HS-27A (cell line): ENCODE data around the gene HS3ST4.

Experiments
- DNase-seq: peaks from one replicate; pipeline ENCODE4 v3.0.0-alpha.2; 2012; ENCODE audit warnings: low read depth, missing footprints

Gene HS3ST4

DNA sequence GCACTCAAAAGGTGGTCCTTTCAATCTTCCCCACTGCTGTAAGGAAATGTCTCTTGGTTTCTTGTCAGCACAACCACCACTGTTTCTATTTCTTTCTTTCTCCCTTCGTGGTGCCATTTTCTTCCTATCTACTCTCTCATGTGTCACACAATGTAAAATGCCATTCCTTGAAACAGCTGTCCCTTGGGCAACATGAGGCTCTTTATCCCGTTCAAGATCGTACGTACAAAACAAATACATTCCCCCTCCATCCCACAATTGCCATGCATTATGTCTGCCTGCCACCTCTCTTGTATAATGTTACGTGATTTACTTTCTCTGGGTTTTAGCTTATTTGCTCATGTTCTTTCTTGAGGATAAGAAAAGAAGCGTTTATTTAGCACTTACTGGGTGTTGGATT is 410.6 kb downstream of the HS3ST4 start:
- no peak for DNase-seq

DNA sequence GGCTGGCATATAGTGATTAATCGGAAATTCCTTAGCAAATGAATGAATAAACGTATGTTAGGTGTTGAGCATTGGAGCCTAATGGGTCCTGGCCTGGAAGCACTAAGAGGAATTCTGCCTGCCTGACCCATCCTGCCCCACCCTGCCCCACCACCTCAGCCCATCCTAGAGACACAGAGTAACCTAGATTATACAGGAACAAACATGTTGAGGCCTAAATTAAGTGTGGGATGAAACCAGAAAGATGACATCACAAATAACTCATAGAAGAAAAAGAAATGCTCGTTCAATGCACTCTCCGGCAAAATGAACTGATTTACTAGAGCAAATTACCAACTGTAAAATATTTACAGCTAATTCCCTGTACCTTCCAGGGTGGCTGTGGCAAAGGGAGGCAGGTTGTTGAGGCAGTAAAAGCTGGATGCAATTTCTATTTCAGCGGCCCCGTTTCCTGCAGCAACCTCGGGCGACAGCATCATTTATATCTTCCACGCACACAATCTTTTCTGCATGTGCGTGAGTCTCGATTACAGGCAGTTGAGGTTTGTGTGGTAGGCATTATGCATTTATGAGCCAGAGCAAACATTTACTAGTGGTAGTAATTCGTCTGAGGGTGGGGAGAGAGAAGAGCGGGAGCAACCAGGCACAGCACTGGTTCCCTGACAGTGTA is 417.2 kb downstream of the HS3ST4 start:
- DNase-seq: no peak

DNA sequence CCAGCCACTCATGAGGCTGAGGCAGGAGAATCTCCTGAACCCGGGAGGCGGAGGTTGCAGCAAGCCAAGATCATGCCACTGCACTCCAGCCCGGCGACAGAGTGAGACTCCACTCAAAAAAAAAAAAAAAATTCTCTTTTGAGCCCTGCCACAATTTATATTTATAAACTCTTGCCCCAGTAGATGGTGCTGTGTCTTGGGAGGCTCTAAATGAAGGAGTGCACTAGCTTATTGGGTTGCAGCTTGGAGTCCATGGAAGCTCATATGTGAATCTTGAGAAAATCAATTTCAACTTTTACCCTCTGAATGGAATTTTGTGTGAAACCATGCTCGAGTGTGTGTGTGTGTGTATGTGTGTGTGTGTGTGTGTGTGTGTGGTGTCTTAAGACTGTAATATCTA is 420.1 kb downstream of the HS3ST4 start:
- DNase-seq: no peak

DNA sequence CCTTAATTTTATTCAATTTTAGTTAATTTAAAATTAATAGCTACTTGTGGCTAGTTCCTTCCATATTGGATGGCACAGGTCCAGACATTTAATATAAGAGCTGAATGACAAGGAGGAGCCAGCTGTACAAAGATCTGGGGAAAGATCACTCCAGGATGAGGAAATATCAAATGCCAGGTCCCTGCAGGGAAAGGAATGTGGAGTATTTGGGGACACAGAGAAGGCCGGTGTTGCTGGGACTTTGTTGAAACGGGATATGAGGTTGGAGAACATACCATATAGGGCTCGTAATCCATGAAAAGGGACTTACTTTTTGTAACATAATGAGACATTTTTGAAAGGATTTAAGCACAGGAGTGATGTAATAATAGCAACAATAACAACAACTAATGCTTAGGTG is 426.8 kb downstream of the HS3ST4 start:
- no peak for DNase-seq

DNA sequence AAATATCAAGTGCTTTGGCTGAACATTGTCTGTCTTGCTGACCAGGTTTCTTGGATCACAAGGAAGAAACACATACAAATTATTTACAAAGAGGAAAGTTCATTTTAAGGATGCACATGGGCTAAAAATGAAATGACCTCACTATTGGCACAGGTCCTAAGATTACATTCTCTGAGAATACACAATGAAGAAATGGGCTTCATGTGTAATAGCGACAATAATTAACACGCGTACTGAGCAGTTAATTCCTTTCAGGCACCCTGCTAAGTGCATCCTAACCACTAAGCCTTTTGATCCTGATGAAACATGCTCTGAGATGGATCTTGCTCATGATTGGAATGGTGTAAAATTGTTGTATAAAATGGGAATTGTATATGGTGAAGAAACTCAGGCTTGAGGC is 429.0 kb downstream of the HS3ST4 start:
- DNase-seq: no peak

DNA sequence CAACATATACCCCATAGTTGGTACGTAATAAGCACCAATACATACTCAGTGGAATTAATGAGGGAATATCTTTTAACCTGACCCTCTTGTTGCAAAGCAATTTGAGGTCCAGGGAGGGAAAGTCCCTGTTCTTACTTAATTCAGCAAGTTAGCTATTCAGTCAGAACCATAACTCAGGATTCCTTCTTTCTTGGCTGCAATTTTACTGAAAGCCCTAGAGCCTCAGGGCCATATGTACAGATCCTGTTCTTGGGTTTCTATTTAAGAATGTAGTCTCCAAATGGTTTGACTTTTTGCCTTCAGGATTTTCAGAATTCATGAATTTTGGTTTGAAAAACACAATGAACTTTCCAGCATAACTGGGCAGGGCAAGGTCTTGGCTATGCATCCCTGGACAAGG is 436.5 kb downstream of the HS3ST4 start:
- DNase-seq: no peak

DNA sequence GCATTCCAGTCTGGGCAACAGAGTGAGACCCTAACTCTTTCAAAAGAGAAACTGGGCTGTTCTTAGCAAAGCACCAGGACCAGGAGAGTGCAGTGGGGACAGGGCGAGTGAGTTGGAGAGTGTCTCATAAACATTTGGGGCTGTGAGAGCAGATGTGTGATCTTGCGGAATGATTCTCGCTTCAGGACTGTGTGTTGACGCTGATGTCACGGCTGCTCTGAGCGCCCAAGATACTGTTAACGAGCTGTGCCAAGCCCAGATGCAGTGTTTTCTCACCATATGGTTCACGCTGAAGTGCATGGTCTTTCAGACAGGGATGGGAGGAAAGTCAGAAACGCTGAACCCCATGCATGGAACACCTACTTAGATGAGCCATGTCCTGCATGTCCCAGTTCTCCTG is 438.2 kb downstream of the HS3ST4 start:
- no peak for DNase-seq

DNA sequence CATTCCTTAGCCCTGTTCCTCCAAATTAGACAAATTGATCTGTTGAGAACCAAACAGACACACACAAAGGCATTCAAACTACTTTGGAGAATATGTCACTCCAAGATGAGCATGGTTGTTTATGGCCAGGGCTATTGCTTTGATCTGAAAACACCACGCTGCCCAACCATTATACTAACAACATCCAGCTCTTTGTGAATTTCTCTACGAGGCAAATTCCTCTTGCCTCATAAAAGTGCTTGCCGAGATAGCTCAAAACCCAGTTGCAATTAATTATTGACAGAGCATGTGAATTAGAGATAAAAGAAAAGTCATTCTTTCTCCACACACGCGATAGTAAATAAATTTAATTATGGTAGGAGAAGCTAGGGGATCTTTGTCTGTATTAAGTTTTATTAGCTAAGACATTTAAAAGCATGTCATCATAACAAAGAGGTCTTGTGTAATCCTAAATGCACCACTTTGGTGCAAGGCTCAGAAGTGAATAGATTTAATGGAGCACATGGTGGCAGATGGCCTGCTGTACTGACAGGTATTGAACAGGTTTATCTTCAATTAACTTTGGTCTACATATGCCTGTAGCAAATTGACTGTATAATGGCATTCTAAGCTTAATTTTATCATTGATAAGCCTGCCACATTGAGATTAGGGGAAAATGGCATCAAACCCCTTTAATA is 441.8 kb downstream of the HS3ST4 start:
- no peak for DNase-seq

DNA sequence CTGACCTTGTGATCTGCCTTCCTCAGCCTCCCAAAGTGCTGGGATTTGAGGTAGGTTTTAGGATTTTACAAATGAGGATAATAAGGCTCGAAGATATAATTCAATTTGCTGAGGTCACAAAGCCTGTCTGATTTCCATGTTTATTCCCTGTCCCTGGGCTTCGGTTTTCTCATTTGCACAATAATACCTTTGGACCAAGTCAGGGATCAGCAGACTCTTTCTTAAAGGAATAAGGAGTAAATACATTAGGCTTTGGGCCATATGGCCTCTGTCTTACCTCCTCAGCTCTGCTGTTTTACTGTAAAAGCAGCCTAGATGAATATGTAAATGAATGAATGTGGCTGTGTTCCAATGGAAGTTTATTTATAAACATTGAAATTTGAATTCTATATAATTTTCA is 442.8 kb downstream of the HS3ST4 start:
- DNase-seq: no peak

DNA sequence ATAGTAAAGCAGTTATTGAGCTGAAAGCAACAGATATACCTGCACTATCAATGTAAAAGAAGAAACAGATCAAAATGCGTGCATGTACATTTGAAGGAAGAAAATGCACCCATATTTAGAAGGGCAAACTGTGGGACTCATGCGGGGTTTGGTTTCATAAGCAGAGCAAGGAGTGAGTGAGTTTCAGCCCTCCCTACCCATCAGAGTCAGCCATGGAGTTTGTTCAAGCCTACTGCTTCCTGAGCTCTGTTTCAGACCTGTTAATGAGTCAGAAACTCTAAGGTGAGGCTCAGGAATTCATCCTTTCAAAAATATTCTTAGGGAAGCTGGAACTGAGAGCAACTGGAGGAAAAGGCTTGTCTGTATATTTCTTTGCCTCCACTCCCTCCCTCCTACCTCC is 446.2 kb downstream of the HS3ST4 start:
- DNase-seq: no peak

DNA sequence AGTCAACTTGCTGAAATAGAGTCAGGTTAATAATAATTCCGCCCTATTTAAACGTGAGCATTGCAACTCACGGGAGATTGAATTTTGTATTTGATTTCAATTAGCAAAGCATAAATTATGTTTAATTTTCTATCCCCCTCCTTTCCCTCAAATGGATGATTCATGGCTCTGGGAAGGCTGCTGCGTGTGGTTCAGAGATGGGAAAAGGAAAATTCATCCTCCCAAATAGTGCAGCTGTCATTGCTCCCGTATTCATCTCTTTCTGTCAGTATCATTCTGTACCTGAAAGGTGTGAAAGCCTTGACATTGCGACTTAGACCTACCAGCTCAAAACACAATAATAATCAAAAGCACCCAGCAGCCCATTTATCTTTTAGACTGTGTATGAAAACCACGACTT is 447.3 kb downstream of the HS3ST4 start:
- no peak for DNase-seq

DNA sequence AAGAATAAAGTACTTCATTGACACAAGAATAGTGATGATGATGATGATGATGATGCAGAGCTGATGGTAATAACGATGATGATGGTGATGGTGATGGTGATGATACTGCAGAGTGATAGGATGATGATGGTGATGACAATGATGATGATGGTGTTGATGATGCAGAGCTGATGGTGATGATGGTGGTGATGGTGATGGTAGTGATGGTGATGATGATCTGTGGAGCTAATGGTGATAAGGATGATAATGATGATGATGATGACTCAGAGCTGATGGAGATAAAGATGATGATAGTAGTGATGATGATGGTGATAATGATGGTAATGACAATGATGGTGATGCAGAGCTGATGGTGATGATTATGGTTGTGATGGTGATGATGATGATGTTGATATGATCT is 448.1 kb downstream of the HS3ST4 start:
- DNase-seq: no peak

DNA sequence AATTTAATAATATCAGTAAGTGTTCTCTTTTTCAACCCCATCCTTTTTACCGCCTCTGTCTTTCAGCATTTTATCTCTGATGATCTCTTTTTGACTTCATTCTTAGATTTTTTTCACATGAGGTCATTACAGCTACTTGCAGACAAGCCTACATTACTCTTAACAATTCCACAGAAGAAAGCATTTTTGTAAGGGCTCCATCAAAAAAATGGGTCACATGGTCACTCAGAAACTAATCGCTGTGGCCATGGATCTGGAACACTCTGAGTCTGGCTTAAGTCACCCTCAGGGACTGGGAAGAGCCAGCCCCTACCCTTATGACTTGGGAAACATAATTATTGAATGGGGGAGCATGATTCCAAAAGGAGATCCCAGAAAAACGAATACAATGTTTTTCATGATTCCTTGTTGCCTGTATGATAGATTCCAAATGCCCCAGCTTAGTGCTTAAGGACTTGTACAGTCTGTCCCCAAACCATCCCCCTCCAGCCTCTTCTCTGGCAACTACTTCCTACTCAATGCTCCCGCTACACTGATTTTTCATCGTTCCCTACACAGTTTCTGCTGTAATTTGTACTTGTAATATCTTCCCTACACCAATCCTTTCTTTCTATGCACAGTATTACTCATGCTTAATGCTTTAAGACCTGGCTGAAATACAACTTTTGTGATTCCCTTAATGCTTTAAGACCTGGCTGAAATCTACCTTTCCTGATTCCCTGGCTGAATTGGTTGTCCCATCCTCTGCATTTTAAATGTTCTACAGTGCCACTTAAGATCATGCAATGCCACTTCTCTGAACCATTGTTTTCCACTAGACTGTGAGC is 457.8 kb downstream of the HS3ST4 start:
- DNase-seq: no peak

DNA sequence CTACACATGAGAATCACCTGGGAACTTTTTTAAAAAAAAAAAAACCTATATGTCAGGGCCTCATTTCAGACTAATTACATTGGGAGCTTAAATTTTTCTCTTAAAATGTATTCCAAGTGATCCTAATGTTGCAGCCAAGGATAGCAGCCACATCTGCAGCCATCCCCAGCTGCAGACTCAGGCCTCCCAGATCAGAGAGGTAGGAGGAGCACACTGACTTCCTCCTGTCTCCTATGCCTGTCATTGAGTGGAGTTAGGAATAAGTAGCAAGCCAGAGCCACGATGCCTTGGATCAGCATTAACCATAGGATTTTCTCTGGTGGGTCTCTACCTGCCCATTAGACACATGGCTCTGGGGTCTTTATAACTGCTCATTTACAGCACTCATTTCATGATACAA is 463.5 kb downstream of the HS3ST4 start:
- no peak for DNase-seq

DNA sequence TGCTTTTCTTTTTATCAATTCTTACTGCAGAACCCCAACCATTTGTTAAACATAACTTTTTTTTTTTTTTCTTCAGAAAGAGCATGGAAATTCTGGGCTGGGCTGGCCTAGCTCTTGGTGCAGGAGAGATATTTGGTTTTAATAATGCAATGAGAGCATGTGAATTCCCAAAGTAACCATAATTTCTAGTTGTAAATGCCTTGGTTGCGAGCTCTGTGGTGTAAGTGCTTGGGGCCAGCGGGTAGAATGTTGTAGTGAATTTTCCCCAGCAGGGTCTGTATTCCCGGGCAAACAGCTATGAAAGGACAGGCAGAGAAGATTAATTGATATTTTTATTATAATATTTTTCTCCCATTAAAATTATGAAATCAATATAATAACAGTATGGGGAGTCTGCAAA is 465.6 kb downstream of the HS3ST4 start:
- no peak for DNase-seq

DNA sequence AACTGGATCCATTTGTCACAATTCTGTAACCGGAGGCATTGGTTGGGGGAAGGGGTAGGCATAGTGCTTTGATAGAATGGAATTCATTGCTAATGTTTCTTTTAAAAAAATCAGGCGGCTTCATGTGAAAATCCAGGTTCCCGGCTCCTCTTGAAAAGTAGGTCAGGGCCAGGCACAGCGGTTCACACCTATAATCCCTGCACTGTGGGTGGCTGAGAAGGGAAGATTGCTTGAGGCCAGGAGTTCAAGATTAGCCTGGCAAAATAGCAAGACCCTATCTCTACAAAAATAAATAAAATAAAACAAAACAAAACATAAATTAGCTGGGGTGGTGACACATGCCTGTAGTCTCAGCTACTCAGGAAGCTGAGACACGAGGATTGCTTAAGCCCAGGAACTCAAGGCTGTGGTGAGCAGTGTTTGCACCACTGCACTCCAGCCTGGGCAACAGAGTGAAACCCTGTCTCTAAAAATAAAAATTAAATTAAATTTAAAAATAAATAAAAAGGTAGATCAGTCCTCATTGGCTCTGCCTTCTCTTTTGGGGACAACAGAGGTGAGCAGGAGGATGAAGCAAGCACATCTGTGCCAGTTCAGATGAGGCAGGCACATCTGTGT is 466.5 kb downstream of the HS3ST4 start:
- DNase-seq: no peak

DNA sequence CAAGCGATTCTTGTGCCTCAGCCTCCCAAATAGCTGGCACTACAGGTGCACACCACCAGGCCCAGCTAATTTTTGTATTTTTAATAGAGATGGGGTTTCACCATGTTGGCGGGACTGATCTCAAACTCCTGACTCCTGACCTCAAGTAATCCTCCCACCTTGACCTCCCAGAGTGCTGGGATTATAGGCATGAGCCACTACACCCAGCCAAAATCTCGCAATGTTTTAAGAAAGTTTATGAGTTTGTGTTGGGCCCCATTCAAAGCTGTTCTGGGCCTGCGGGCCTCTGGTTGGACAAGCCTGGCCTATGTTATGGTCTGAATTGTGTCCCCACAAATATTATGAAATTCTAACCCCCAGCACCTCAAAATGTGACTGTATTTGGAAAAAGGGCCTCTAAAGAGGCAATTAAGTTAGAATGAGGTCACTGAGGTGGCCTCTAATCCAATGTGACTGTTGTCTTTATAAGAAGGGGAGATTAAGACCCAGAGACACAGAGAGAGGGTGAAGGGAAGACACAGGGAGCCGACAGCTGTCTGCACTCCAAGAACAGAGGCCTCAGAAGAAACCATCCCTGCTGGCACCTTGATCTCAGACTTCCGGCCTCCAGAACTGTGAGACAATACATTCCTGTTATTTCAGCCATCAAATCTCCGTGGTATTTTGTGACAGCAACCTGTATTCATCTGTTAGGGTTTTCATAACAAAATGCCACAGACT is 469.9 kb downstream of the HS3ST4 start:
- no peak for DNase-seq

DNA sequence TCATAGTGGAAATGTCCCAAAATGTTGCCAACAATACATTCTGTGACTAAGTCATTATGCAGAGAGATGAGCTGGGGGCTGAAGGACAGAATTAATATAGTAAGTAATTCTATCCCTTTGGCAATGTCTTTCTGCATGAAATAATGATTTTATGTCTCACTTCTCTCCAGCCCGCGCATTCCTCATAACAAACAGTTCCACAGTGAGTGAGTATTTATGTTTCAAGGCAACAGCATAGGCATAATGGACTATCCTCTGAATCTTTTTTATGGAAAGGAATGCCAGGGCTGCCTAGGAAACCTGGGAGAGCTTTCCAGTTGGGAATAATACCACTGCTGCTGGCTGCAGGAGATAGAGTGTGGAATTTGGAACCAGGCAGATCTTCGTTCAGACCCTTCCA is 477.7 kb downstream of the HS3ST4 start:
- DNase-seq: no peak

DNA sequence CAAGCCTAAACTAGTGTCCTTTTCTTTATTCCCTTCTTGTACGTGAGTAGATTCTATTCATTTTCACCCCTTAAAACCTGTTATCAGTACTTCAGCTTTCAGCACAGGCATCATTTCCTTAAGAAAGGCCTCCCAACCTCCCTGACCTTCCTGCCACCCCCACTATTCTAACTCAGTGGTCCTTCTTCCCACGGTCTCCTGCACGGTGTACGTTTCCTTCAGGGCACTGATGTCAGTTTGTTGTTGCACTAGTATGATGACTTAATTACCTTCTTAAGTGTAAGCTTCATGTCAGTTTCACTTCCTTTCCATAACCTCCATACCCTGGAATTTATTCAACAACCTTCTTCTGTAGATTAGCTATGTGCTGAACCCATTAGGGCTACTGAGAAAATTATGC is 484.2 kb downstream of the HS3ST4 start:
- no peak for DNase-seq

DNA sequence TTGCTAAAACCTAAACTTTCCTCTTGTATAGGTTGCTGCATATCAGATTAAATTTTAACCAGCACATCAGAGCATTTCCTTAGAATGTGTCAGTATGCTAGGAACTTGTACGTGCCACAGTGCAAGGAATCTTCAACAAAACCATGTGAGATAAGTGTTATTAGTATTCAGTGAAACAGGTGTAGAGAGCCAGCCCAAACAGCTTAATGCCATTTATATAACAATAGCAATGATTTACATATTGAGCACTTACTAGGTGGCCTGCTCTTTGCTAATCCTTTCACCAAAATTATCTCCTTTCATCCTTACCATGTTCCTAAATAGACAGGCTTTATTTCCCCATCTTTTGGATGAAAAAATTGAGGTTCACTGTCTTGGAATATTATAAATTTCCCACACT is 485.7 kb downstream of the HS3ST4 start:
- DNase-seq: no peak

DNA sequence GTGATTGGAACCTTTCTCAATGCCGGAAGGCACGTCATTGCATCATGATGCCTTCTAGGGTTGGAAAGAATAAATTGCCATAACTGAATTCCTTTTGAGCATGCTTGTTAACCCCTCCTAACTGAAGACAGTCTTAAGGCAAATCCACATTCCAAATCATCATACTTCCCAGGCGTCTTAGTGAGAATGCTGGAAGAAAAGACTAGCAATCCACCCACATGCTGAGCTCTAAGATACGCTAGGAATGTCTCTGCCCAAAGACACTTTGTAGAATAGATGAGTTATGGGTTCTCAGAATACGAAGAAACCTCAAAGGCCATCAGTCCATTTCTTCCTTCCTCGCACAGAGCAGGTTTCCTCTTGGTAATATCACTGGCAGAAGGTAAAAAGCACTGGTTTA is 486.5 kb downstream of the HS3ST4 start:
- DNase-seq: no peak

DNA sequence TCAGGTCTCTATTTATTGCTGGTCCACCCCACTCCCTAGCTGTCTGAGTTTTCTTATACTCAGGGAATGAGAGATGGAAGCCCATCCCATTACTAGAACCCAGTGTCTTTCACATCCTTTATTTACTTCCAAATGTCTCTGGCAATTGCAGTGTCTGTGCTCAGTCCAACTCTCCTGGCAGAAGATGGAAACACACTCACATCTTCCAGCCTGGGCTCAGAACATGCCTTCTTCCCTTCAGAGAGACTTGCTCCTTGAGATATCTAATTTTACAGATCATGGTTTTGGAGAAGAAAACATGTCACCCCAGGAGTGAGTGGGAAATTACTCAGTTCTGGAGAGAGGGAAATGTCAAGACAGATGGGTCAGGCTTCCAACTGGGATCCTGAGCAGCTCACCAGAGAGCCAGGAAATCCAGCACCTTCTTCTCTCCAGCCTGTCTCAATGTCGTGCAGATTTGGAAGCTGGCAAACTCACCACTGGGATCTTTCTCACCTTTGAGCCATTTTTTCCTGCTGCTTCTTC is 494.4 kb downstream of the HS3ST4 start:
- no peak for DNase-seq
